Upper lobe of right lung (tissue), 1 donor: Measurements from ENCODE around the gene TERC. TPM values are rescaled to one million over a fixed set of nuclear protein-coding genes. Genes with fewer than 3 reads are reported as not detected.
A peak's percentile ranks its signal among the peaks of the same experiment; 100 is the strongest.

Experiments used
- ATAC-seq: fragments of 200-7000 bp; cut with Tn5 transposase; one replicate; pipeline ENCODE4 v1.9.1; 2020; ENCODE audit warnings: mild to moderate bottlenecking, moderate library complexity
- DNase-seq: peaks from one replicate; pipeline ENCODE4 v3.0.0-alpha.2; 2020
- H3K27ac ChIP-seq: fragments of 200-600 bp; one replicate; pipeline ENCODE4 v1.8.0; 2022
- H3K27me3 ChIP-seq: fragments of 200-600 bp; one replicate; pipeline ENCODE4 v1.8.0; 2022; ENCODE audit warnings: mild to moderate bottlenecking
- H3K36me3 ChIP-seq: fragments of 200-600 bp; one replicate; pipeline ENCODE4 v1.8.0; 2022
- H3K4me1 ChIP-seq: fragments of 200-600 bp; one replicate; pipeline ENCODE4 v1.8.0; 2022
- H3K4me3 ChIP-seq: fragments of 200-600 bp; one replicate; pipeline ENCODE4 v1.8.0; 2022; ENCODE audit warnings: mild to moderate bottlenecking
- H3K9me3 ChIP-seq: fragments of 200-600 bp; one replicate; pipeline ENCODE4 v1.8.0; 2022
- CTCF ChIP-seq: fragments of 200-600 bp; IDR thresholded peaks from one replicate; pipeline ENCODE4 v1.8.0; 2022; ENCODE audit warnings: antibody characterized with exemption
- intact Hi-C: fragments of 100-400 bp; cut with DNase I; formaldehyde crosslinking; loops from one replicate; pipeline ENCODE4 v1.11.0; 2022
- total RNA-seq: library from RNA; stranded (reverse); fragmentation: NEBNext Ultra II Directional; extraction: Animal tissue kit (Norgen Biotek cat#: 25700); gene quantifications from one replicate; pipeline ENCODE4 v1.2.1, GENCODE V29; 2021
- donor health status: DM: no; HTN: yes; CAD: no; lungs with severe emphysema.

The TERC gene
- total RNA-seq, 1 donor from 2014 or later = 5.4 TPM

GRCh38 chr3:169769287-169770181 is 4.7 kb upstream of the TERC start, which contains the start of gene ACTRT3:
ACTRT3 (minus strand) TSS chr3:169769561; CDS start chr3:169769520, 41 bp downstream.
- peak; percentile 36 for ATAC-seq
- DNase-seq = peak; percentile 87

GRCh38 chr3:169764312-169764881 is 463 bp downstream of the TERC start:
- no peak for TF ChIP-seq CTCF
- DNase-seq (peak; percentile 85), ATAC-seq (peak; percentile 68)
- H3K36me3 ChIP-seq = no peaks in the 10 kb centered on the region
- H3K4me3 ChIP-seq = peak overlapping the region; percentile 81
- peak overlapping the region; percentile 98 for H3K27ac ChIP-seq
- H3K9me3 ChIP-seq = no peaks in the 10 kb centered on the region
- H3K27me3 ChIP-seq = no peaks in the 10 kb centered on the region
- intact Hi-C loops = no loop called here
- no peaks in the 10 kb centered on the region for H3K4me1 ChIP-seq

More at GRCh38 chr3:169769287-169770181, 4.7 kb upstream of the TERC start, which contains the start of gene ACTRT3:
- H3K36me3 ChIP-seq = no peaks in the 10 kb centered on the region
- peak within 1 kb of the TSS; percentile 80 for H3K27ac ChIP-seq
- intact Hi-C loops = no loop called here
- no peaks in the 10 kb centered on the region for H3K9me3 ChIP-seq
- no peak for TF ChIP-seq CTCF
- peak within 1 kb of the TSS; percentile 53 for H3K4me3 ChIP-seq
- no peaks in the 10 kb centered on the region for H3K27me3 ChIP-seq
- peaks cover 8% of the 10 kb centered on the region for H3K4me1 ChIP-seq

GRCh38 chr3:169760479-169760878 is 4.4 kb downstream of the TERC start:
- no peaks in the 10 kb centered on the region for H3K36me3 ChIP-seq
- H3K9me3 ChIP-seq = no peaks in the 10 kb centered on the region
- no peak for ATAC-seq
- no peak overlapping the region for H3K4me3 ChIP-seq
- intact Hi-C loops = no loop called here
- no peaks in the 10 kb centered on the region for H3K27me3 ChIP-seq
- no peak overlapping the region for H3K27ac ChIP-seq
- no peak for DNase-seq
- no peak for TF ChIP-seq CTCF
- H3K4me1 ChIP-seq = no peaks in the 10 kb centered on the region

- Histone ChIP-seq H3K4me3 (no peak overlapping the region), H3K27me3 (no peaks in the 10 kb centered on the region), H3K9me3 (no peaks in the 10 kb centered on the region), H3K36me3 (no peaks in the 10 kb centered on the region), H3K27ac (no peak overlapping the region), H3K4me1 (no peaks in the 10 kb centered on the region)
- ATAC-seq = no peak
- no peak for DNase-seq
- no peak for TF ChIP-seq CTCF
- intact Hi-C loops = no loop called here
Observed at GRCh38 chr3:169759256-169759655, 5.6 kb downstream of the TERC start.

- ATAC-seq = no peak
- H3K27ac ChIP-seq = no peak overlapping the region
Observed at GRCh38 chr3:169758359-169758994, 6.4 kb downstream of the TERC start.

More at GRCh38 chr3:169758359-169758994, 6.4 kb downstream of the TERC start:
- no peak for TF ChIP-seq CTCF
- Histone ChIP-seq H3K27me3 (no peaks in the 10 kb centered on the region), H3K36me3 (no peaks in the 10 kb centered on the region), H3K4me1 (no peaks in the 10 kb centered on the region), H3K9me3 (no peaks in the 10 kb centered on the region), H3K4me3 (no peak overlapping the region)
- no peak for DNase-seq
- intact Hi-C loops = no loop called here
